CD4-positive, alpha-beta T cell (primary cell): ENCODE measurements around the gene ACR. TPM values are rescaled to one million over a fixed set of nuclear protein-coding genes. Genes with fewer than 3 reads are reported as not detected.

Experiments
- ATAC-seq: fragments of 200-7000 bp; cut with Tn5 transposase; one replicate; pipeline ENCODE4 v1.10.0; 2022; ENCODE audit warnings: mild to moderate bottlenecking; ENCODE audit not compliant: poor library complexity
- CTCF ChIA-PET: fragments of 350-600 bp; sonication (Branson Sonifier 250); formaldehyde crosslinking; loops from one replicate; lab custom pipeline; 2021; ENCODE audit warnings: antibody characterized with exemption, inconsistent platforms; lab: Charles Lee
- POLR2A ChIA-PET: fragments of 350-600 bp; sonication (Branson Sonifier 250); formaldehyde crosslinking; loops from one replicate; lab custom pipeline; 2021; ENCODE audit warnings: antibody characterized with exemption, inconsistent platforms; lab: Charles Lee
- DNase-seq, 14 experiments: peaks; one replicate each; pipeline ENCODE4 v3.0.0-alpha.2; 2013 to 2020; ENCODE audit warnings: mixed read lengths in 2 of 14
- H3K27ac ChIP-seq, 2 donors: one replicate each; pipeline versions ENCODE4 v1.5.1 to v1.7.0; 2013; ENCODE audit warnings: low read length in 2 of 2, low read depth in 1 of 2, mild to moderate bottlenecking in 1 of 2
- H3K27me3 ChIP-seq, 2 experiments: 1 replicate in 1 of 2; 2 replicates in 1 of 2; pipeline versions ENCODE4 v1.6.1 to v1.7.0; 2013; ENCODE audit warnings: low read length in 2 of 2, control low read depth in 1 of 2, mild to moderate bottlenecking in 1 of 2, moderate library complexity in 1 of 2; ENCODE audit not compliant: insufficient read depth in 2 of 2, control insufficient read depth in 1 of 2
- H3K36me3 ChIP-seq: one replicate; pipeline ENCODE4 v1.6.1; 2013; ENCODE audit warnings: low read length, control low read depth; ENCODE audit not compliant: insufficient read depth
- H3K4me1 ChIP-seq: one replicate; pipeline ENCODE4 v1.6.1; 2013; ENCODE audit warnings: low read length, control low read depth; ENCODE audit not compliant: insufficient read depth
- H3K4me3 ChIP-seq: one replicate; pipeline ENCODE4 v1.5.1; 2013; ENCODE audit warnings: mild to moderate bottlenecking, low read length, moderate library complexity
- H3K9me3 ChIP-seq, 2 experiments: 1 replicate in 1 of 2; 2 replicates in 1 of 2; pipeline versions ENCODE4 v1.6.1 to v1.7.0; 2013; ENCODE audit warnings: low read length in 2 of 2, mild to moderate bottlenecking in 2 of 2, control low read depth in 1 of 2, moderate library complexity in 1 of 2; ENCODE audit not compliant: control insufficient read depth in 1 of 2, insufficient read depth in 1 of 2
- H3K27ac Mint-ChIP-seq: one replicate; pipeline ENCODE4 v1.8.0; 2020; ENCODE audit warnings: mixed read lengths
- H3K27me3 Mint-ChIP-seq: one replicate; pipeline ENCODE4 v1.8.0; 2021; ENCODE audit warnings: mixed read lengths
- H3K36me3 Mint-ChIP-seq: one replicate; pipeline ENCODE4 v1.8.0; 2021; ENCODE audit warnings: low read depth, mixed read lengths
- H3K4me1 Mint-ChIP-seq: one replicate; pipeline ENCODE4 v1.8.0; 2021; ENCODE audit warnings: low read depth, mixed read lengths
- H3K4me3 Mint-ChIP-seq: one replicate; pipeline ENCODE4 v1.8.0; 2020; ENCODE audit warnings: mild to moderate bottlenecking, mixed read lengths
- H3K9me3 Mint-ChIP-seq: one replicate; pipeline ENCODE4 v1.8.0; 2020; ENCODE audit warnings: mixed read lengths
- CTCF ChIP-seq: fragments of 200-600 bp; IDR thresholded peaks from one replicate; pipeline ENCODE4 v1.8.0; 2022; ENCODE audit warnings: antibody characterized with exemption, mild to moderate bottlenecking
- intact Hi-C, 2 experiments: fragments of 100-400 bp; cut with DNase I in 1 of 2; cut with micrococcal nuclease in 1 of 2; formaldehyde crosslinking; loops; one replicate each; pipeline versions ENCODE4 v1.15.1 to v1.9.0; 2023 to 2025; cut with DNase I, micrococcal nuclease
- total RNA-seq, 174 experiments: library from RNA in 2 of 174; stranded (reverse) in 2 of 174; gene quantifications; one replicate each; pipeline ENCODE4 v1.2.3 and lab custom pipeline; 2021 to 2026

ACR gene
- total RNA-seq, 2 experiments from 2014 or later: not detected

- Mint-ChIP-seq H3K9me3 (no peaks in the 10 kb centered on the region), H3K36me3 (no peaks in the 10 kb centered on the region), H3K4me1 (no peaks in the 10 kb centered on the region), H3K27ac (no peak overlapping the region), H3K27me3 (no peaks in the 10 kb centered on the region), H3K4me3 (no peak overlapping the region)
- no peak for TF ChIP-seq CTCF
- CTCF ChIA-PET: no interaction called here
- Histone ChIP-seq H3K4me1 (no peaks in the 10 kb centered on the region), H3K36me3 (no peaks in the 10 kb centered on the region), H3K27ac (no peak overlapping the region), H3K27me3 (no peaks in the 10 kb centered on the region), H3K9me3 (no peaks in the 10 kb centered on the region), H3K4me3 (no peak overlapping the region)
- ATAC-seq (no peak), DNase-seq (no peak)
- intact Hi-C loops: no loop called here
- POLR2A ChIA-PET: no interaction called here
Measured at GRCh38 chr22:50708996-50709395, 29.0 kb upstream of the ACR start.

- Histone ChIP-seq H3K9me3 (no peaks in the 10 kb centered on the region), H3K4me1 (no peaks in the 10 kb centered on the region), H3K36me3 (no peaks in the 10 kb centered on the region), H3K27ac (no peak overlapping the region), H3K4me3 (no peak overlapping the region), H3K27me3 (no peaks in the 10 kb centered on the region)
- no peaks in the 10 kb centered on the region for H3K27me3 Mint-ChIP-seq
- no peak overlapping the region for H3K4me3 Mint-ChIP-seq
- CTCF ChIA-PET: no interaction called here
- H3K27ac Mint-ChIP-seq: no peak overlapping the region
- intact Hi-C loops: no loop called here
- H3K9me3 Mint-ChIP-seq: no peaks in the 10 kb centered on the region
- H3K36me3 Mint-ChIP-seq: no peaks in the 10 kb centered on the region
- POLR2A ChIA-PET: no interaction called here
- DNase-seq (no peak), ATAC-seq (no peak)
- no peaks in the 10 kb centered on the region for H3K4me1 Mint-ChIP-seq
- no peak for TF ChIP-seq CTCF
Measured at GRCh38 chr22:50710221-50710620, 27.8 kb upstream of the ACR start.

GRCh38 chr22:50710886-50711285 lies 27.1 kb upstream of the ACR start:
- H3K27me3 Mint-ChIP-seq: no peaks in the 10 kb centered on the region
- Histone ChIP-seq H3K27ac (no peak overlapping the region), H3K4me1 (no peaks in the 10 kb centered on the region), H3K36me3 (no peaks in the 10 kb centered on the region), H3K4me3 (no peak overlapping the region), H3K9me3 (no peaks in the 10 kb centered on the region), H3K27me3 (no peaks in the 10 kb centered on the region)
- DNase-seq (no peak), ATAC-seq (no peak)
- no peak overlapping the region for H3K4me3 Mint-ChIP-seq
- H3K4me1 Mint-ChIP-seq: no peaks in the 10 kb centered on the region
- intact Hi-C loops: no loop called here
- ChIA-PET POLR2A (no interaction called here), CTCF (no interaction called here)
- TF ChIP-seq CTCF: no peak
- H3K9me3 Mint-ChIP-seq: no peaks in the 10 kb centered on the region
- H3K27ac Mint-ChIP-seq: no peak overlapping the region
- no peaks in the 10 kb centered on the region for H3K36me3 Mint-ChIP-seq
